Measurements from ENCODE around the gene BEGAIN.

- no peak for TF ChIP-seq POLR2A (IDR thresholded peaks at IDR 0.05; ENCODE audit: low read depth, low read length)
- TF ChIP-seq EZH2 (IDR thresholded peaks at IDR 0.05; ENCODE audit: borderline replicate concordance, low read depth, low read length, severe bottlenecking) = no peak
- TF ChIP-seq CTCF (IDR thresholded peaks at IDR 0.05; ENCODE audit: extremely low read depth in 1 of 2, insufficient read depth in 1 of 2, low read depth in 1 of 2, low read length in 2 of 2) = no peak
- TF ChIP-seq MYC (IDR thresholded peaks at IDR 0.05; ENCODE audit: low read depth, low read length) = no peak
Measured at GRCh38 chr14:100533656-100534485, 53.3 kb downstream of the BEGAIN start.
